Karpas-422 (cell line): ENCODE data around the gene CDK17. TPM values are rescaled to one million over a fixed set of nuclear protein-coding genes. Genes with fewer than 3 reads are reported as not detected.

Experiments used
- DNase-seq: peaks from one replicate; pipeline ENCODE4 v3.0.0-alpha.2; 2015
- H2AFZ ChIP-seq: fragments of 200-600 bp; sonication (generic); 2 replicates; pipeline ENCODE4 v1.6.1; 2014; ENCODE audit warnings: antibody characterized with exemption, low read length, mixed read lengths
- H3K27ac ChIP-seq: fragments of 200-600 bp; sonication (generic); 2 replicates; pipeline ENCODE4 v1.5.1; 2014; ENCODE audit warnings: mild to moderate bottlenecking, low read length, moderate library complexity
- H3K27me3 ChIP-seq: fragments of 200-600 bp; sonication (generic); 2 replicates; pipeline ENCODE4 v1.6.1; 2014; ENCODE audit warnings: low read length, mixed read lengths
- H3K36me3 ChIP-seq: fragments of 200-600 bp; sonication (generic); 2 replicates; pipeline ENCODE4 v1.6.1; 2014; ENCODE audit warnings: low read length, mixed read lengths; ENCODE audit not compliant: insufficient read depth
- H3K4me1 ChIP-seq: fragments of 200-600 bp; sonication (generic); 2 replicates; pipeline ENCODE4 v1.6.1; 2014; ENCODE audit warnings: mild to moderate bottlenecking, low read length, mixed read lengths
- H3K4me2 ChIP-seq: fragments of 200-600 bp; sonication (generic); 2 replicates; pipeline ENCODE4 v1.6.1; 2014; ENCODE audit warnings: low read length, low read depth, mild to moderate bottlenecking; ENCODE audit not compliant: poor library complexity, severe bottlenecking
- H3K4me3 ChIP-seq: fragments of 200-600 bp; sonication (generic); 2 replicates; pipeline ENCODE4 v1.5.1; 2014; ENCODE audit warnings: mild to moderate bottlenecking, antibody characterized with exemption, low read length, mixed read lengths
- H3K79me2 ChIP-seq: fragments of 200-600 bp; sonication (generic); 2 replicates; pipeline ENCODE4 v1.6.1; 2014; ENCODE audit warnings: mild to moderate bottlenecking, low read length, mixed read lengths
- H3K9ac ChIP-seq: fragments of 200-600 bp; sonication (generic); 2 replicates; pipeline ENCODE4 v1.6.0; 2014; ENCODE audit warnings: low read length
- H3K9me2 ChIP-seq: fragments of 200-600 bp; sonication (generic), shearing (Covaris generic); replicated peaks from 2 replicates; pipeline ENCODE4 v1.6.0; 2014; ENCODE audit warnings: mild to moderate bottlenecking, low read length, moderate library complexity; ENCODE audit not compliant: insufficient read depth
- H3K9me3 ChIP-seq: fragments of 300-700, 200-600 bp; sonication (generic); 2 replicates; pipeline ENCODE4 v1.6.1; 2014; ENCODE audit warnings: low read length, mixed read lengths
- H4K20me1 ChIP-seq: fragments of 200-600 bp; sonication (generic); 2 replicates; pipeline ENCODE4 v1.6.1; 2014; ENCODE audit warnings: mild to moderate bottlenecking, antibody characterized with exemption, low read length, low read depth; ENCODE audit not compliant: insufficient read depth
- total RNA-seq: library from RNA; depleted of rRNA; stranded (reverse); fragments of >200 nt; shearing (Covaris generic); gene quantifications from 2 replicates; pipeline ENCODE4 v1.2.3, GENCODE V29; 2014; ENCODE audit warnings: low replicate concordance

The CDK17 gene
- total RNA-seq, 1 experiment from 2014 or later = 71.2 TPM

GRCh38 chr12:96378319-96378718 is 21.9 kb downstream of the CDK17 start:
- Histone ChIP-seq H2AFZ (no peak overlapping the region), H3K27ac (peak overlapping the region; percentile 90), H3K9me3 (no peaks in the 10 kb centered on the region), H3K9me2 (no peaks in the 10 kb centered on the region), H4K20me1 (peaks cover 11% of the 10 kb centered on the region; the same call in 1 of the 2 replicates), H3K27me3 (no peaks in the 10 kb centered on the region), H3K79me2 (peaks cover 97% of the 10 kb centered on the region), H3K4me1 (peaks cover 58% of the 10 kb centered on the region), H3K9ac (peak overlapping the region; percentile 20; the same call in 1 of the 2 replicates), H3K36me3 (no peaks in the 10 kb centered on the region), H3K4me2 (peak overlapping the region; percentile 67), H3K4me3 (peak overlapping the region; percentile 52)
- no peak for DNase-seq

GRCh38 chr12:96376865-96377264 is 23.4 kb downstream of the CDK17 start:
- DNase-seq = no peak
- H3K27me3 ChIP-seq = no peaks in the 10 kb centered on the region
- H3K4me3 ChIP-seq = peak overlapping the region; percentile 44
- no peaks in the 10 kb centered on the region for H3K9me3 ChIP-seq
- H3K4me1 ChIP-seq = peaks cover 68% of the 10 kb centered on the region
- no peaks in the 10 kb centered on the region for H3K9me2 ChIP-seq
- H4K20me1 ChIP-seq = peaks cover 11% of the 10 kb centered on the region; the same call in 1 of the 2 replicates
- peak overlapping the region; percentile 48 for H3K9ac ChIP-seq
- H3K4me2 ChIP-seq = peak overlapping the region; percentile 67
- H3K79me2 ChIP-seq = peaks cover 97% of the 10 kb centered on the region
- peak overlapping the region; percentile 90 for H3K27ac ChIP-seq
- no peaks in the 10 kb centered on the region for H3K36me3 ChIP-seq
- H2AFZ ChIP-seq = no peak overlapping the region

GRCh38 chr12:96375841-96376604 is 24.2 kb downstream of the CDK17 start:
- Histone ChIP-seq H3K4me3 (peak overlapping the region; percentile 44), H3K27me3 (no peaks in the 10 kb centered on the region), H3K9me3 (no peaks in the 10 kb centered on the region), H4K20me1 (peaks cover 11% of the 10 kb centered on the region; the same call in 1 of the 2 replicates), H3K4me2 (peak overlapping the region; percentile 67), H3K36me3 (no peaks in the 10 kb centered on the region), H3K9me2 (no peaks in the 10 kb centered on the region), H2AFZ (no peak overlapping the region), H3K27ac (peak overlapping the region; percentile 90), H3K4me1 (peaks cover 68% of the 10 kb centered on the region), H3K9ac (peak overlapping the region; percentile 48), H3K79me2 (peaks cover 97% of the 10 kb centered on the region)
- DNase-seq = peak; percentile 83

- H3K4me1 ChIP-seq = peaks cover 72% of the 10 kb centered on the region
- H4K20me1 ChIP-seq = peaks cover 11% of the 10 kb centered on the region; the same call in 1 of the 2 replicates
- no peaks in the 10 kb centered on the region for H3K9me3 ChIP-seq
- no peak overlapping the region for H2AFZ ChIP-seq
- H3K9me2 ChIP-seq = no peaks in the 10 kb centered on the region
- H3K9ac ChIP-seq = no peak overlapping the region
- H3K4me2 ChIP-seq = peak overlapping the region; percentile 67
- peaks cover 97% of the 10 kb centered on the region for H3K79me2 ChIP-seq
- no peak overlapping the region for H3K4me3 ChIP-seq
- H3K27me3 ChIP-seq = no peaks in the 10 kb centered on the region
- no peak for DNase-seq
- H3K27ac ChIP-seq = peak overlapping the region; percentile 90
- H3K36me3 ChIP-seq = no peaks in the 10 kb centered on the region
These were observed 25.1 kb downstream of the CDK17 start for GRCh38 chr12:96375170-96375569.

GRCh38 chr12:96371790-96372699 is 28.2 kb downstream of the CDK17 start:
- H3K4me3 ChIP-seq = no peak overlapping the region
- H3K27ac ChIP-seq = 0 out of 2 replicates have a peak overlapping the region, but pooled peaks have one; percentile 3
- no peaks in the 10 kb centered on the region for H3K9me3 ChIP-seq
- H3K79me2 ChIP-seq = peaks cover 99% of the 10 kb centered on the region
- no peaks in the 10 kb centered on the region for H3K9me2 ChIP-seq
- H3K36me3 ChIP-seq = no peaks in the 10 kb centered on the region
- DNase-seq = no peak
- peaks cover 73% of the 10 kb centered on the region for H3K4me1 ChIP-seq
- no peak overlapping the region for H3K4me2 ChIP-seq
- no peak overlapping the region for H3K9ac ChIP-seq
- H3K27me3 ChIP-seq = no peaks in the 10 kb centered on the region
- H2AFZ ChIP-seq = no peak overlapping the region
- H4K20me1 ChIP-seq = peaks cover 11% of the 10 kb centered on the region; the same call in 1 of the 2 replicates

- H3K4me1 ChIP-seq = peaks cover 65% of the 10 kb centered on the region
- H4K20me1 ChIP-seq = peaks cover 11% of the 10 kb centered on the region; the same call in 1 of the 2 replicates
- no peaks in the 10 kb centered on the region for H3K27me3 ChIP-seq
- no peaks in the 10 kb centered on the region for H3K9me2 ChIP-seq
- no peak overlapping the region for H3K27ac ChIP-seq
- no peaks in the 10 kb centered on the region for H3K36me3 ChIP-seq
- H3K9me3 ChIP-seq = no peaks in the 10 kb centered on the region
- no peak overlapping the region for H3K4me2 ChIP-seq
- H3K4me3 ChIP-seq = no peak overlapping the region
- no peak overlapping the region for H2AFZ ChIP-seq
- H3K79me2 ChIP-seq = peaks cover 99% of the 10 kb centered on the region
- DNase-seq = no peak
- no peak overlapping the region for H3K9ac ChIP-seq
These were observed 29.0 kb downstream of the CDK17 start for GRCh38 chr12:96371138-96371789.

GRCh38 chr12:96368687-96369086 is 31.6 kb downstream of the CDK17 start:
- Histone ChIP-seq H3K36me3 (no peaks in the 10 kb centered on the region), H3K4me3 (no peak overlapping the region), H3K27me3 (no peaks in the 10 kb centered on the region), H3K9ac (no peak overlapping the region), H2AFZ (no peak overlapping the region), H3K4me2 (no peak overlapping the region), H3K4me1 (peaks cover 62% of the 10 kb centered on the region), H3K9me2 (no peaks in the 10 kb centered on the region), H3K9me3 (no peaks in the 10 kb centered on the region), H3K27ac (0 out of 2 replicates have a peak overlapping the region, but pooled peaks have one; percentile 18), H4K20me1 (no peaks in the 10 kb centered on the region), H3K79me2 (peaks cover 99% of the 10 kb centered on the region)
- DNase-seq = no peak
